MM.1S (cell line): ENCODE results near the gene ARHGAP27.
A peak's percentile ranks its signal among the peaks of the same experiment; 100 is the strongest.

Experiments used
- DNase-seq: peaks from one replicate; pipeline ENCODE4 v3.0.0-alpha.2; 2015
- H2AFZ ChIP-seq: fragments of 300-600 bp; sonication (generic); 2 replicates; pipeline ENCODE4 v1.6.0; 2016; ENCODE audit warnings: antibody characterized with exemption, low read length
- H3F3A ChIP-seq: fragments of 300-600 bp; sonication (generic); 2 replicates; pipeline ENCODE4 v1.6.1; 2016; ENCODE audit warnings: mild to moderate bottlenecking, antibody characterized with exemption, low read length, moderate library complexity, mixed read lengths; ENCODE audit not compliant: insufficient read depth
- H3K27ac ChIP-seq: fragments of 300-600 bp; sonication (generic); 2 replicates; pipeline ENCODE4 v1.5.1; 2016; ENCODE audit warnings: mild to moderate bottlenecking, low read length
- H3K27me3 ChIP-seq: fragments of 300-600 bp; sonication (generic); replicated peaks from 2 replicates; pipeline ENCODE4 v1.6.0; 2016; ENCODE audit warnings: low read length; ENCODE audit not compliant: insufficient read depth
- H3K36me3 ChIP-seq: fragments of 300-600 bp; sonication (generic); replicated peaks from 2 replicates; pipeline ENCODE4 v1.6.1; 2016; ENCODE audit warnings: mild to moderate bottlenecking, low read length, mixed read lengths; ENCODE audit not compliant: insufficient read depth
- H3K4me1 ChIP-seq: fragments of 300-600 bp; sonication (generic); 2 replicates; pipeline ENCODE4 v1.6.1; 2016; ENCODE audit warnings: low read length, mixed read lengths
- H3K4me2 ChIP-seq: fragments of 300-600 bp; sonication (generic); 2 replicates; pipeline ENCODE4 v1.6.0; 2016; ENCODE audit warnings: low read depth, low read length
- H3K4me3 ChIP-seq: fragments of 300-600 bp; sonication (generic); 2 replicates; pipeline ENCODE4 v1.5.1; 2016; ENCODE audit warnings: low read length, mixed read lengths
- H3K79me2 ChIP-seq: fragments of 300-600 bp; sonication (generic); 2 replicates; pipeline ENCODE4 v1.6.1; 2016; ENCODE audit warnings: mixed run types, low read length, mixed read lengths
- H3K9ac ChIP-seq: fragments of 300-600 bp; sonication (generic); 2 replicates; pipeline ENCODE4 v1.6.1; 2016; ENCODE audit warnings: low read length, mixed read lengths
- H3K9me2 ChIP-seq: fragments of 300-600 bp; sonication (generic); replicated peaks from 2 replicates; pipeline ENCODE4 v1.6.1; 2016; ENCODE audit warnings: mild to moderate bottlenecking, low read length, mixed read lengths; ENCODE audit not compliant: insufficient read depth
- H3K9me3 ChIP-seq: fragments of 300-600 bp; sonication (generic); replicated peaks from 2 replicates; pipeline ENCODE4 v1.6.1; 2016; ENCODE audit warnings: mild to moderate bottlenecking, low read length, mixed read lengths; ENCODE audit not compliant: insufficient read depth
- H4K20me1 ChIP-seq: fragments of 300-600 bp; sonication (generic); 2 replicates; pipeline ENCODE4 v1.6.1; 2016; ENCODE audit warnings: mild to moderate bottlenecking, low read length, moderate library complexity, mixed read lengths; ENCODE audit not compliant: insufficient read depth
- CTCF ChIP-seq: fragments of 300-600 bp; sonication (generic); IDR thresholded peaks from 2 replicates; pipeline ENCODE4 v1.5.1; 2016; ENCODE audit warnings: antibody characterized with exemption, low read length, mixed read lengths
- EZH2 ChIP-seq: fragments of 300-600 bp; sonication (generic); optimal IDR thresholded peaks from 2 replicates; pipeline ENCODE3; 2017; ENCODE audit warnings: low read depth, mild to moderate bottlenecking, antibody characterized with exemption, low read length, mixed read lengths
- EZH2phosphoT487 ChIP-seq: fragments of 300-600 bp; sonication (generic); IDR thresholded peaks from 2 replicates; pipeline ENCODE4 v1.6.1; 2018; ENCODE audit warnings: antibody characterized with exemption, low read length

ARHGAP27 gene

GRCh38 chr17:45411348-45412105 is 21.1 kb downstream of the ARHGAP27 start:
- Histone ChIP-seq H4K20me1 (no peaks in the 10 kb centered on the region), H3K27ac (peak overlapping the region; percentile 8; the same call in 1 of the 2 replicates), H3K36me3 (no peaks in the 10 kb centered on the region), H3K9me2 (no peaks in the 10 kb centered on the region), H3K4me1 (peaks cover 32% of the 10 kb centered on the region), H3K27me3 (no peaks in the 10 kb centered on the region), H3K9me3 (no peaks in the 10 kb centered on the region), H3K79me2 (peaks cover 76% of the 10 kb centered on the region), H3K4me3 (no peak overlapping the region), H3K9ac (no peak overlapping the region), H3K4me2 (peak overlapping the region; percentile 96; the same call in 1 of the 2 replicates), H3F3A (peaks cover 3% of the 10 kb centered on the region; the same call in 1 of the 2 replicates), H2AFZ (no peak overlapping the region)
- no peak for TF ChIP-seq EZH2phosphoT487
- TF ChIP-seq EZH2 = no peak
- TF ChIP-seq CTCF = no peak
- no peak for DNase-seq

- Histone ChIP-seq H3K9ac (peak overlapping the region; percentile 83), H3K27me3 (no peaks in the 10 kb centered on the region), H3K4me2 (peak overlapping the region; percentile 96), H3K9me2 (no peaks in the 10 kb centered on the region), H3K4me1 (peaks cover 32% of the 10 kb centered on the region), H3K79me2 (peaks cover 81% of the 10 kb centered on the region), H4K20me1 (no peaks in the 10 kb centered on the region), H3K27ac (peak overlapping the region; percentile 49; the same call in 1 of the 2 replicates), H3K36me3 (no peaks in the 10 kb centered on the region), H3K9me3 (no peaks in the 10 kb centered on the region), H3F3A (peaks cover 3% of the 10 kb centered on the region; the same call in 1 of the 2 replicates), H2AFZ (peak overlapping the region; percentile 89), H3K4me3 (peak overlapping the region; percentile 97)
- DNase-seq = peak; percentile 57
- TF ChIP-seq EZH2 = no peak
- no peak for TF ChIP-seq CTCF
- TF ChIP-seq EZH2phosphoT487 = no peak
These were observed 22.3 kb downstream of the ARHGAP27 start for GRCh38 chr17:45410144-45411091.

GRCh38 chr17:45409659-45410076 is 23.0 kb downstream of the ARHGAP27 start:
- H3K79me2 ChIP-seq = peaks cover 75% of the 10 kb centered on the region
- no peaks in the 10 kb centered on the region for H3K27me3 ChIP-seq
- H3K9me2 ChIP-seq = no peaks in the 10 kb centered on the region
- H3F3A ChIP-seq = peaks cover 3% of the 10 kb centered on the region; the same call in 1 of the 2 replicates
- H3K4me3 ChIP-seq = peak overlapping the region; percentile 97
- peak overlapping the region; percentile 83 for H3K9ac ChIP-seq
- H3K27ac ChIP-seq = peak overlapping the region; percentile 49; the same call in 1 of the 2 replicates
- TF ChIP-seq EZH2 (no peak), CTCF (no peak), EZH2phosphoT487 (no peak)
- peak overlapping the region; percentile 89 for H2AFZ ChIP-seq
- H3K4me2 ChIP-seq = peak overlapping the region; percentile 96
- no peaks in the 10 kb centered on the region for H4K20me1 ChIP-seq
- H3K4me1 ChIP-seq = peaks cover 32% of the 10 kb centered on the region
- no peak for DNase-seq
- no peaks in the 10 kb centered on the region for H3K9me3 ChIP-seq
- 0 out of 2 replicates have a peak, but pooled peaks cover 3% of the 10 kb centered on the region for H3K36me3 ChIP-seq
